T-helper 1 cell treated with Interleukin-12 subunit alpha and Interleukin-12 subunit beta and Interleukin-4 antibody, amounts not matched to agents 30 μg/mL and 1 μg/mL, for 36 hours (primary cell): ENCODE measurements around the gene HK2.
"Not testable (repeated sequence)": the region's sequence is repeated elsewhere in the genome, so short reads cannot be mapped to it uniquely, and the experiment has no call there.

Experiments used
- H3K27ac Mint-ChIP-seq: one replicate; pipeline ENCODE4 v1.8.0; 2021; ENCODE audit warnings: mild to moderate bottlenecking, mixed read lengths
- H3K27me3 Mint-ChIP-seq: one replicate; pipeline ENCODE4 v1.8.0; 2021; ENCODE audit warnings: low read depth, mixed read lengths
- H3K36me3 Mint-ChIP-seq: one replicate; pipeline ENCODE4 v1.8.0; 2021; ENCODE audit warnings: low read depth, mixed read lengths
- H3K4me1 Mint-ChIP-seq: one replicate; pipeline ENCODE4 v1.8.0; 2021; ENCODE audit warnings: low read depth, mixed read lengths
- H3K4me3 Mint-ChIP-seq: one replicate; pipeline ENCODE4 v1.8.0; 2021; ENCODE audit warnings: mild to moderate bottlenecking, moderate library complexity, mixed read lengths
- H3K9me3 Mint-ChIP-seq: one replicate; pipeline ENCODE4 v1.8.0; 2021; ENCODE audit warnings: mixed read lengths

Gene HK2

DNA sequence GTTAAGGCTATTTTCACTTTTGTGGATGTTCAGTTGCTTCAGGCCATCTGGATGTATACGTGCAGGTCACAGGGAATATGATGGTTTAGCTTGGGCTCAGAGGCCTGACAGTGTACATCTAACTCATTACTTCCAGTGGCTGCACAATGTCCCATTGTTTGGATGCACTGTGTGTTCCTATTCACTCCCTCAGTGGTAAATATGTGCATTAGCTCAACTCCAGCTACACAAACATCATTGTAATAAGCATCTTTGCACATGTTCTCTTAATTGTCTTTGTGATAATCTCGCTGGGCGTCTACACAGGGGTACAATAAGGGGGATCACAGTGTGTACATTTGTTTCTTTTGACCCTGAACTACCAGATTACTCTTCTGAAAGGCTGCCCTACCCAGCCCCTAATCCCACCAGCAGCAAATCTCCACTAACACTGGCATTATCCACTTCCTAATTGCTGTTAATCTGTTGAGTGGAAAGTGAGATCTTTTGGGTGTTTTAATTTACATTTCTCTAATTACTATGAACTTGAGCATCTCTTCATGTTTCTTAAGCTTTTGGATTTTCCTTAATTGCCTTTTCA is 68.4 kb downstream of the HK2 start:
- Mint-ChIP-seq H3K4me3 (no peak overlapping the region), H3K27me3 (peaks cover 4% of the 10 kb centered on the region), H3K4me1 (no peaks in the 10 kb centered on the region), H3K9me3 (no peaks in the 10 kb centered on the region), H3K27ac (no peak overlapping the region), H3K36me3 (no peaks in the 10 kb centered on the region)

DNA sequence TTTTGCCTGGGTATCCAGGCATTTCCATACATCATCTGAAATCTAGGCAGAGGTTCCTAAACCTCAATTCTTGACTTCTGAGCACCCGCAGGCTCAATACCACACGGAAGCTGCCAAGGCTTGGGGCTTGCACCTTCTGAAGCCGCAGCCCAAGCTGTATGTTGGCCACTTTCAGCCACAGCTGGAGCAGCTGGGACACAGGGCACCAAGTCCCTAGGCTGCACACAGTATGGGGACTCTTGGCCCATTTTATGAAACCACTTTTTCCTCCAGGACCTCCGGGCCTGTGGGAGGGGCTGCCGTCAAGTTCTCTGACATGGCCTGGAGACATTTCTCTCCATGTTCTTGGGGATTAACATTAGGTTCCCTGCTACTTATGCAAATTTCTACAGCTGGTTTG is 72.5 kb downstream of the HK2 start:
- H3K9me3 Mint-ChIP-seq: no peaks in the 10 kb centered on the region
- peaks cover 3% of the 10 kb centered on the region for H3K4me1 Mint-ChIP-seq
- H3K4me3 Mint-ChIP-seq: no peak overlapping the region
- no peaks in the 10 kb centered on the region for H3K36me3 Mint-ChIP-seq
- H3K27me3 Mint-ChIP-seq: peaks cover 34% of the 10 kb centered on the region
- H3K27ac Mint-ChIP-seq: no peak overlapping the region

DNA sequence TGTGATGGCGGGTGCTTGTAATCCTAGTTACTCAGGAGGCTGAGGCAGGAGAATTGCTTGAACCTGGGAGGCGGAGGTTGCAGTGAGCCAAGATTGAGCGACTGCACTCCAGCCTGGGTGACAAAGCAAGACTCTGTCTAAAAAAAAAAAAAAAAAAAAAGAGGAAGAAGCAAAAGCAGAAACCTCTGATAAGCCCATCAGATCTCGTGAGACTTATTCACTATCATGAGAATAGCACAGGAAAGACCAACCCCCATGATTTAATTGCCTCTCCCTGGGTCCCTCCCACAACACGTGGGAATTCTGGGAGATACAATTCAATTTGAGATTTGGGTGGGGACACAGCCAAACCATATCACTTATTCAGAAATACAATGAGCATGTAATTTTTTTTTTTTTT is 73.6 kb downstream of the HK2 start:
- H3K27ac Mint-ChIP-seq, H3K36me3 Mint-ChIP-seq, H3K4me3 Mint-ChIP-seq, H3K4me1 Mint-ChIP-seq, H3K9me3 Mint-ChIP-seq: not testable (repeated sequence)
- peaks cover 39% of the 10 kb centered on the region for H3K27me3 Mint-ChIP-seq

DNA sequence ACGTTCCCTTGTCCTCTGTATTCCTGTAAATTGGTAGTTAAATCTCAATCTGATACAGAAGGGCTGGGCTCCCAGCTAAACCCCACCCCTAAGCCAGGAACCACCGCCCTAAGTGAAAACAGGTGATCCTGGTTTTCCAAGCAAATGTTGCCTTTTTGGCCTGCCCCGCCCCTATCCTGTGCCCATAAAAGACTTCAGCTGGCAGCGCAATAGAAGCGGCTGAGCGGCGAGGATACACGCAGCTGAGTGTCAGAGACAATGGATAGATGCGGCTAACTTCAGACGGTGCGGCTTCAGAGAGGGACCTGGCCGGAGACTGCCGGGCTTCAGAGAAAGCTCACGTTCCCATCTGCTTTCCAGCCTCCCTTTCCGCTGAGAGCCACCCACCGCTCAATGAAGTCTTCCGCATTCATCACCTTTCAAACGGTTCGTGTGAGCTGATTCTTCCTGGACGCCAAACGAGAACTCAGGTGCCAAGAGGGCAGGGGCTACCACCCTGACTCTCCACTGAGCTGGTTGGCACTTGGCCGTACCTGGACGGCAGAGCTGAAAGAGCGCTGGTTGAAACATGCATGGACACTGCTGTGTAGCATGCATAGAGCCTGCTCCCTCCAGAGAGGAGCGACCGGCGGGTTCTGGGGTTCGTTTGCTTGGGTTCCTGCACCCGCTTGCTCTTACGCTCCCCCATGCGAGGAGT is 75.0 kb downstream of the HK2 start:
- H3K27ac Mint-ChIP-seq: no peak overlapping the region

DNA sequence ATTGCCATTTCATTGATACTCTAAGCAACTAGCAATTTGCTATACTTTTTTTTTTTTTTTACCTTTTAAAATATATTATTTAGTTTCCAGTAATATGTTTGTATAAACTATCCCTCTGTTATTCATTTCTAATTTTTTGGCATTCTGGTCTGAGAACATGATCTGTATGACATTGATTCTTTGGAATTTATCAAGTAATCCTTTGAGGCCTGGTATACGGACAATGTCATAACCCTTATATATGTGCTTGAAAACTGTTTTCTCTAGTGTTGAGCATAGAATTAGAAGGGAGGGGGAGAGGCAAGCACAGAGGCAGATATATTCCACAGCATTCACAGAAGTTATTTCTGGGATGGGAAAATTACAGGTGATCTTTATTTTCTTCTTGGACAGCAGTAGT is 76.3 kb downstream of the HK2 start:
- H3K27ac Mint-ChIP-seq: no peak overlapping the region
- no peaks in the 10 kb centered on the region for H3K9me3 Mint-ChIP-seq
- H3K36me3 Mint-ChIP-seq: no peaks in the 10 kb centered on the region
- H3K4me1 Mint-ChIP-seq: peaks cover 4% of the 10 kb centered on the region
- H3K4me3 Mint-ChIP-seq: no peak overlapping the region
- peaks cover 57% of the 10 kb centered on the region for H3K27me3 Mint-ChIP-seq

More for the DNA sequence above, 75.0 kb downstream of the HK2 start:
- Mint-ChIP-seq H3K4me3 (no peak overlapping the region), H3K36me3 (no peaks in the 10 kb centered on the region), H3K9me3 (no peaks in the 10 kb centered on the region), H3K4me1 (peaks cover 3% of the 10 kb centered on the region), H3K27me3 (peaks cover 48% of the 10 kb centered on the region)

DNA sequence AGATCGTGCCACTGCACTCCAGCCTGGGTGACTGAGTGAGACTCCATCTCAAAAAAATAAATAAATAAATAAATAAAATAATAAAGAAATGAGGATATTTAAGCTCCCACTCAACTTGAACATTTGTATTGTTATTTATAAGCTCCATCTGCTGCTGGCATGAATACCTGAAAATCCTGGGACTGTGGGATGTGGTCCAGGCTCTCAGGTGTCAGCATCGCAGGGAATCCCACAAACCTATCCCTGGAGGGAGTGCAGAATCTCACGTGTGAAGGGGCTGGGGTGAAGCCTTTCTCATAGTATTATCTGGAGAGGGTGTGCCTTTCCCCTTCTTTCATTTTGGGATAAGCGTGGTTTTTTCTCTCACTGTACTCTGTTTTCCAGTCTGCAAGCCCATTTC is 77.1 kb downstream of the HK2 start:
- Mint-ChIP-seq H3K4me3 (no peak overlapping the region), H3K4me1 (peaks cover 9% of the 10 kb centered on the region), H3K27ac (no peak overlapping the region), H3K9me3 (no peaks in the 10 kb centered on the region), H3K36me3 (no peaks in the 10 kb centered on the region), H3K27me3 (peaks cover 60% of the 10 kb centered on the region)

DNA sequence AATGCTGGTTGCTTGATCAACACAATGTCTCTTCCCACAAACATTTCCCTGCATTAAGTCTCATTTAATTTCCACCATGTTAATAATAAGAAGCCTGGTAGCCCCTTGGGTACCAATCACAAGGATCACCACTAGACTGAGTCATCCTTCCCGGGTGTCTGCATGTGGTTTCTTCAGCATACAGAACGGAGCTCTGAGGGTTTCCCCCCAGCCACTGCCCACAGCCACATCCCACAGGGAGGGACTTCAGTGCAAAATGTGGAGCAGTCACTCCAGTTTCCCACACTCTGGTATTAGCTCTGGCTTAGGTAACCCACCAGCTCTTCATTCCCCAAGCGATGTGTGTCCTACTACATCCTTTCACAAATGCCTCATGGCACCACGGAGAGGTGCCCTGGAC is 81.8 kb downstream of the HK2 start:
- H3K27ac Mint-ChIP-seq: no peak overlapping the region
- no peak overlapping the region for H3K4me3 Mint-ChIP-seq
- H3K27me3 Mint-ChIP-seq: peaks cover 60% of the 10 kb centered on the region

DNA sequence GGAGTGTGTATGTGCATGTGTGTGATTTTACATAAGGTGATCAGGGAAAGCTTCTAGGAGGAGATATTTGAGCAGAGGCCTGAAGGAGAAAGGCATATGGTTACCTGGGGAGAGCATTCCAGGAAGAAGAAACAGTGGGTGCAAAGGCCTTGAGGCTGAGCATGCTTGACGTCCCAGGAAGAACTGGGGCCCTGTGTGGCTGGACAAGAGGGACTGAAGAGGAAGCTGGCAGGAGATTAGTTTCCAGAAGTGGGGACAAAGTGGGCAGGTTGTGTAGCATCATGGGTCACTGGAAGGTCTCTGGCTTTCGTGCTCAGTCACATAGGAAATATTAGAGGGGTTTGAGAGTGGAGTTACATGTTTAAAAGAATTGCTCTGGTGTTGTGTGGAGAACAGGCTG is 82.5 kb downstream of the HK2 start:
- peaks cover 57% of the 10 kb centered on the region for H3K27me3 Mint-ChIP-seq

More for the DNA sequence above, 81.8 kb downstream of the HK2 start:
- no peaks in the 10 kb centered on the region for H3K36me3 Mint-ChIP-seq
- no peaks in the 10 kb centered on the region for H3K9me3 Mint-ChIP-seq
- peaks cover 8% of the 10 kb centered on the region for H3K4me1 Mint-ChIP-seq

DNA sequence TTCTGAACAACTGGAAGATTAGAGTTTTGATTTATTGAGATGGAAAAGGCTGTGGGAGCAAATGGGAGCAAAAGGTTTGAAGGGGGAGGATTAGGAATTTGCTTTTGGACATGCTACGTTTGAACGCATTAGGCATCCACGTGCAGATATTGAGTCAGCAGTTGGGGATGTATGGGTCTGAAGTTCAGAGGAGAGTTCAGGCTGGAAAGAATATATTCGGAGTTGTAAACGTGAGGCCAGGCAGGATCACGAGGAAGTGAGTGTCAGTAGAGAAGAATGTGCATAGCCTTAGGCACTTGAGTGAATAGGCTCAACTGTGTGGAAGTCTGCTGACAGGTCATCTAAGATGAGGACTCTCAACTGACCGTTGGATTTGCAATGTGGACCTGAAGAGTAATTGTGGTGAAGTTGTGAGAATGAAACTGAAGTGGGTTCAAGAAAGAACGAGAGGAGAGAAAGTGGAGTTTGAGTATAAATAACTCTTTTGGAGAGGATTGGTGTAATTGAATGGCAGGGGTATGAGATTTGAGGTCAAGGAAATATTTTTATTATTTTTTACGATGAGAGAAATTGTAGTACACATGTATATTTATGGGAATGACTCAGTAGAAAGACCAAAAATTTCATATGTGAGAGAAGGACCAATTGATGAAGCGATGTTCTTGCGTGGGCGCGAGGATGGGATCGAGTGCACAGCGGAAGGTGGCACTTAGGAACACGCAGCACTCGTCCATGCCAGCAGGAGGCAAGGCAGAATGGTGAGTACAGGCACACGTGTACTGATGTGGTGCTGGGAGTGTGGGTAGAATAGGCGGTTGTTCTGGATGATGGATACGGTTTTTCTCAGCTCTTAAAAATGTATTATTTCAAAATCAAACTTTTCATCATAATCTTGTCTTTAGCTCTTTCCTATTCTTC is 84.0 kb downstream of the HK2 start:
- Mint-ChIP-seq H3K9me3 (no peaks in the 10 kb centered on the region), H3K36me3 (no peaks in the 10 kb centered on the region), H3K4me3 (no peak overlapping the region), H3K27ac (no peak overlapping the region), H3K4me1 (peaks cover 8% of the 10 kb centered on the region), H3K27me3 (peaks cover 48% of the 10 kb centered on the region)

More for the DNA sequence above, 82.5 kb downstream of the HK2 start:
- Mint-ChIP-seq H3K36me3 (no peaks in the 10 kb centered on the region), H3K9me3 (no peaks in the 10 kb centered on the region), H3K27ac (no peak overlapping the region), H3K4me3 (no peak overlapping the region), H3K4me1 (peaks cover 8% of the 10 kb centered on the region)

DNA sequence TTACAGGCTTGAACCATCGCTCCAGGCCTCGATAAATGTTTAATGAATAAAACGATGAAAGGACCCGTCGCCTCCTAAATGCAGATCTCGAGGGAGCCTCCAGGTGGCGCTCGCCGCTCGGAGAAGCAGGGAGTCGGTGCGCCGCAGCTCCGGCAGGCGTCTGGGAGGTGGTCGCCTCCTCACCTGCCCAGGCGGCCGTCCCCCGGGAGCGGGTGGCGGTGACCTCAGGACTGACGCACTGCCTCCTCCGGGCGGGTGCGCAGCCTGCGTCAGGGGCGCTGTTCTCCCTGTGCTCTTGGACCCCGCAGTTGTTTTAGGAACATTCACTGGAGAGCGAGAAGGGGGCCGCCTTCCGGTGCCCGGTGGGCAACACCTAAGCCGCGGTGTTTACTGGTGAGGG is 85.9 kb downstream of the HK2 start:
- no peaks in the 10 kb centered on the region for H3K36me3 Mint-ChIP-seq
- H3K4me3 Mint-ChIP-seq: no peak overlapping the region
- H3K27me3 Mint-ChIP-seq: peaks cover 34% of the 10 kb centered on the region
- no peaks in the 10 kb centered on the region for H3K9me3 Mint-ChIP-seq
- H3K4me1 Mint-ChIP-seq: peaks cover 7% of the 10 kb centered on the region
- H3K27ac Mint-ChIP-seq: no peak overlapping the region

DNA sequence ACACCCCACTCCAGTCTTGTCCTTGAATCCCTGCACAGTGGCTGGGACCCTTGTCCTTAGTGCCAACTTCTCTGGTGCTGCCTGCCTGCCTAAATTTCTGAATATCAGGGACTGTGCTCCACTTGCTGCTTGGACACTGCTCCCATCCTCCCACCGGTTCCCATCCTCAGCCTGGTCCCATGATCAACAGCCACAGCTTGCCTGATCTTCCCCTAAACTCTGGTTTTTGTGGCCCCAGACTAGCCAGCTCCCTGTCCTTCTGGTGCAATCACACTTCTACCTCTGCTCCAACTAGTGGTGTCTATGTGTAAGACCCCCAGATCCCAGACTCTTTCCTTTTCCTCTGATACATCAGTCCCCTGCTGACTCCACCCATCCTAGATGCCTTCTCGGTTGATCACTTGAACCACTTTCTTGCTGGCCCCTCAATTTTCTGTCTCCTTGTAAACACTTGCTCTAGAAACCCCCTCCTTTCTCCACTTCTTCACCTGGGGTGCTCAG is 87.4 kb downstream of the HK2 start:
- Mint-ChIP-seq H3K36me3 (no peaks in the 10 kb centered on the region), H3K27me3 (peaks cover 29% of the 10 kb centered on the region), H3K27ac (no peak overlapping the region), H3K4me1 (peaks cover under 1% of the 10 kb centered on the region), H3K9me3 (no peaks in the 10 kb centered on the region), H3K4me3 (no peak overlapping the region)

DNA sequence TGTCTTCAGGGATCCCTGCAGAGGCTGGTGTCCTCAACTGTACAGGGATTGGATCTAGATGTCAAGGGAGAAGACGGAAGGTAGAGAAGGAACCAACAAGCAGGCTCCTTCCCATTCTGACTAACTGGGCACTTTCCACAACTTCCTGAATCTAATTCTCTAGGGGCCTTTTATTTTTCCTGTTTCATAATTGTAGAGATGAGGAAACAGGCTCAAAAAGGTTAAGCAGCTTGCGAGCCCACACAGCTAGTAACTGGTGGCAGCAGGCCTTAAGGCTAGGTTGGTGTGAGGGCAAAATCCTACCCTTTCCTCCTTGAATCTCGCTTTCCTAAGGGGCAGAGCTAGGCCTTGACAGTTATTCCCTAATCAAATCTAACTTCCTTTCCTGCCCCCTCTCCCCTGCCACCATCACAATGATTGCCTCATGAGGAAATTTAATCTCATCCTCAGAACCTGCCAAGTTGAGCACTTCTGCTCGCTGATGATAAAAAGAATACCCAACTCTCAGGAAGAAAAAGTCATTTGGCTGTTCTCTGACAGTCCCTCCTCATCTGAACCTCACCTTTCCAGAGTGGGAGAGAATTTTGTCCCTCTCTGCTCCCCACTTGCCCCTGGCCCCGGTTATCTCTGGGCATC is 88.8 kb downstream of the HK2 start:
- H3K27ac Mint-ChIP-seq: no peak overlapping the region
- no peaks in the 10 kb centered on the region for H3K9me3 Mint-ChIP-seq
- no peaks in the 10 kb centered on the region for H3K36me3 Mint-ChIP-seq
- H3K27me3 Mint-ChIP-seq: peaks cover 18% of the 10 kb centered on the region
- H3K4me3 Mint-ChIP-seq: no peak overlapping the region
- H3K4me1 Mint-ChIP-seq: no peaks in the 10 kb centered on the region

DNA sequence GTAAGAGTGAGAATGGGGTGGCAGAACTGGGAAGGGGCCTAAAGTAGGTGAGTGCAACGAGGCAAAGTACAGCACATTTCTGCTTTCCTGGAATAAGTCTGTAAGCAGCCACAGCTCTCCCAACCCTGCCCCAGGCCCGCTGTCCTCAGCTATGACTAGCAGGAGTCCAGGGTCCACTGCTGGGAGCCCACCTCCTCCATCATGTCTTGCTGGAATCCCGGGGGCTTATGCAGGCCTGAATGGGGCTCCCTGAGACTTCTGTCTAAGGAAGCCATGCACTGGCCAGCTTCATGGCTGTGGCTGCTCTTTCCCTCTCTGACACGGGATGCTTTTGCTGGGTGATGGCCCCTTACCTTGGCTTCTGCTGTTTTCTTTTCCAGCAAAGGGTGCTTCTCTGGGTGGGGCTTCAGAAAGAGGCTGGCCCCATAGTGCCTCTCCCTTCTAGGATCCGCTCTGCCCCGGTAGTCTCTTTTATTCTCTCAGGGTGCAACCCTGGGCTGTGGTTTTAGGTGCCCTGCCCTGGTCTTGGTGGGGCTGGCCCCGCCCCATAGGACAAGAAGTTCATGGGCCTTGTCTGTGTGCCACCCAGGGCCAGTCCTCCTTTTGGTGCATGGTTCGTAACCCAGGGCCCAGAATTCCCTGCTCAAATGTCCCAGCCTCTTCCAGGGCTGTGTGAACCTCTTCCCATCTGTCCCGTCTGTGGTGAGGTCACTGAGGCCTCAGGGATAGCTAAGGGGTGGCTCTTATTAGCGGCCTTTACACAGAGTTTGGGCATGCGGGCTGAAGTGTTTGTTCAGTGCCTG is 90.7 kb downstream of the HK2 start:
- Mint-ChIP-seq H3K4me1 (no peaks in the 10 kb centered on the region), H3K27me3 (peaks cover 4% of the 10 kb centered on the region), H3K9me3 (peaks cover 4% of the 10 kb centered on the region), H3K36me3 (peaks cover 6% of the 10 kb centered on the region), H3K4me3 (no peak overlapping the region), H3K27ac (no peak overlapping the region)

DNA sequence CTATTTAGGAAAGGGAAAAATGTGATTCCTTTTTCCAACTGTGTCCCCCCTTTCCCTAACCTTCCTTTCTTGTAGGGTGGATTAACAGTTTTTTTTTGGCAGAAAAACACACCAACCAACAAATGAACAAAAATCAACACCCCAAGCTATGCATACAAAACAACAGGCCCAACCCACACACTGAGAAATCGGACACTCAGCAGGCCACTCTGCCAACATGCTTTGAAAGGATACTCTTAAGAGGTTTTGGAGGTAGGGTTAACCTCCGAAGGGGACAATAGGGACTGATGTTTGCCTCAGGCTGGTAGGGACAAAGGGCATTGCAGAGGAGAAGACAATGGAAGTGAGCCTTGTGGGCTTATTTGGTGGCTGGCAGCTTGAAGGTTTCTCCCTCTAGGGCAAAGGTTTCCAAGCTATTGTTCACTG is 91.4 kb downstream of the HK2 start:
- Mint-ChIP-seq H3K36me3 (peaks cover 6% of the 10 kb centered on the region), H3K4me1 (no peaks in the 10 kb centered on the region), H3K4me3 (no peak overlapping the region), H3K9me3 (peaks cover 4% of the 10 kb centered on the region), H3K27me3 (peaks cover 3% of the 10 kb centered on the region), H3K27ac (no peak overlapping the region)
